Brain microvascular endothelial cell (primary cell): ENCODE data around the gene ATP9B.

ENCODE experiments used
- DNase-seq: peaks from one replicate; pipeline ENCODE4 v3.0.0-alpha.2; 2020
- H3K27ac ChIP-seq: fragments of 250-450 bp; sonication (Bioruptor Pico); 2 replicates; pipeline ENCODE4 v1.5.1; 2020; ENCODE audit warnings: mild to moderate bottlenecking, moderate library complexity
- H3K27me3 ChIP-seq: fragments of 250-450 bp; sonication (Bioruptor Pico); replicated peaks from 2 replicates; pipeline ENCODE4 v1.5.1; 2020; ENCODE audit warnings: mild to moderate bottlenecking
- H3K36me3 ChIP-seq: fragments of 250-450 bp; sonication (Bioruptor Pico); replicated peaks from 2 replicates; pipeline ENCODE4 v1.5.1; 2020; ENCODE audit warnings: mild to moderate bottlenecking
- H3K4me3 ChIP-seq: 2 replicates; pipeline ENCODE4 v1.5.1; 2011; ENCODE audit warnings: low read depth, mild to moderate bottlenecking, control low read depth, low read length, moderate library complexity
- CTCF ChIP-seq: IDR thresholded peaks from 2 replicates; pipeline ENCODE4 v1.5.1; 2011; ENCODE audit warnings: low read depth, mild to moderate bottlenecking, moderate library complexity, low read length, control low read depth, inconsistent platforms; ENCODE audit errors: missing control alignments
- in situ Hi-C: cut with HindIII; loops from 2 replicates; pipeline ENCODE4 v1.10.0; 2017; ENCODE audit warnings: low sequenced_read_pairs, low pct_ligation_motif_present

The ATP9B gene

GRCh38 chr18:79223431-79223830 is 154.2 kb downstream of the ATP9B start:
- H3K4me3 ChIP-seq: no peak overlapping the region
- H3K27me3 ChIP-seq: no peaks in the 10 kb centered on the region
- in situ Hi-C loops: no loop called here
- H3K27ac ChIP-seq: no peak overlapping the region
- no peaks in the 10 kb centered on the region for H3K36me3 ChIP-seq
- TF ChIP-seq CTCF: no peak
- DNase-seq: no peak

DNA sequence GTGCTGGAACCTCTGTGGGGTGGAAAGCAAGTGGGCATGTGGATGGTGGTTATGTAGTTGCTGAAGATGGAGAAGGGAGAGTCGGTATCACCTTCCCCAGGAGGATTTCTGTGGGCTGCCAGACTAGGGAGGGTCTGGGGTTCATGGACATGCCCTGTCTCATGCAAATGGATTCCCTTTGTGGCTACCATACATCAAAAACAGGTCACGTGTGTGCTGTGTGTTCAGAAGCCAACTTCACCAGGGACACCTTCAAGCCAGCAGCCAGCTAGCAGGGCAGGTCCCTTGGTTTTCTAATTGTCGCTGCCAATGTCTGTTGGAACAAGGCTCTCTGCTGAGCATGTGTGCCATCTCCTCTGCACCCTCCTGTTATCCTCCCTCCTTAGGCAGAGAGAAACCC is 155.2 kb downstream of the ATP9B start:
- no peaks in the 10 kb centered on the region for H3K27me3 ChIP-seq
- H3K4me3 ChIP-seq: no peak overlapping the region
- H3K27ac ChIP-seq: no peak overlapping the region
- in situ Hi-C loops: no loop called here
- no peaks in the 10 kb centered on the region for H3K36me3 ChIP-seq
- TF ChIP-seq CTCF: no peak
- DNase-seq: no peak

DNA sequence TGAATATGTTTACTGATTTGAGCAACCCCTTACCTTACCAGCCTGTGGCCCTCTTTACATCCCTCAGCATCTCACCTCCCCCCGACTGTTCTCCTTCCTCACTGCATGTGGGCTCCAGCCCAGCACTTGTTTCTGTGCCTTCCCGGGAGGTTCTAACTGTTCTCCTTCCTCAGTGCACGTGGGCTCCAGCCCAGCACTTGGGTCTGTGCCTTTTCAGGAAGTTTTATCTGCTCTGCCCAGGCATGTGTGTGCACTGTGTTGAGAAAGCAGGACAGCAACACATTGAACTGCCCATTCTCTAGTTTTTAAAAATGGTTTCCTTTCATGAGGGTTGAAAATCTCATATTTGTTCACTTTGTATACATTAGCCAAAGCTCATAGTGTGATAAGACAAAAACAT is 158.4 kb downstream of the ATP9B start:
- in situ Hi-C loops: no loop called here
- H3K4me3 ChIP-seq: no peak overlapping the region
- TF ChIP-seq CTCF: no peak
- H3K36me3 ChIP-seq: no peaks in the 10 kb centered on the region
- no peak overlapping the region for H3K27ac ChIP-seq
- DNase-seq: no peak
- H3K27me3 ChIP-seq: no peaks in the 10 kb centered on the region

DNA sequence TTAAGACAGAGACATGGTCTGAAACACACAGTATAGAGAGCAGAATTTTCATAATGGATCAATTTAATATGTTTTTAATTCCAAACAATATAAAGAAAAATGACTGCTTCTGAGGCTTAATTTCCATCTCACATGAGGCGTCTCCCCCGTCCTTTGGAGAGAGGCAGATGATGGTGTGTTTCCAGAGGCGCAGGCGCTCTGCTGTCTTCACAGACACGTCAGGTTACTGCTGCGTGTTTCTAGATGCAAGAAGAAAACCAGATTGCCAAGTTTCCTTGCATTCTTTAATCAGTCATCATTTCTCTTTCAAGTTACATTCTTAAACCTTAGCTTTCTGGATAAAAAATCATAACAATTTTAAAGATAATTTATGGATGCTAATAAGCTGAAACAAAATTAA is 160.2 kb downstream of the ATP9B start:
- DNase-seq: no peak
- TF ChIP-seq CTCF: no peak
- H3K27ac ChIP-seq: no peak overlapping the region
- H3K36me3 ChIP-seq: no peaks in the 10 kb centered on the region
- no peaks in the 10 kb centered on the region for H3K27me3 ChIP-seq
- no peak overlapping the region for H3K4me3 ChIP-seq
- in situ Hi-C loops: no loop called here

GRCh38 chr18:79234438-79234837 is 165.2 kb downstream of the ATP9B start:
- no peak for TF ChIP-seq CTCF
- Histone ChIP-seq H3K36me3 (no peaks in the 10 kb centered on the region), H3K27ac (no peak overlapping the region), H3K27me3 (no peaks in the 10 kb centered on the region), H3K4me3 (no peak overlapping the region)
- in situ Hi-C loops: no loop called here
- DNase-seq: no peak

GRCh38 chr18:79239631-79240030 is 170.4 kb downstream of the ATP9B start:
- Histone ChIP-seq H3K4me3 (no peak overlapping the region), H3K27ac (no peak overlapping the region), H3K36me3 (no peaks in the 10 kb centered on the region), H3K27me3 (no peaks in the 10 kb centered on the region)
- no peak for DNase-seq
- in situ Hi-C loops: no loop called here
- no peak for TF ChIP-seq CTCF
